ENCODE data around the gene HNRNPA1L2. TPM values are rescaled to one million over a fixed set of nuclear protein-coding genes. Genes with fewer than 3 reads are reported as not detected.

HNRNPA1L2 gene
- total and polyA plus RNA-seq, 10 of the 15 experiments (the other 5 are each of a cell fraction or from before 2014, with no cell fraction given) = 3.3 to 12.0 (median 7.8) TPM

GRCh38 chr13:52652196-52652979 is 10.2 kb downstream of the HNRNPA1L2 start, which contains the start of gene SUGT1:
Gene SUGT1, plus strand, starts transcription at chr13:52652836. Its CDS starts 85 bp downstream, at chr13:52652921.
- ChIA-PET POLR2A (interaction anchor here (0.6 to 3.1 kb wide), 12 partner anchors 13 to 1212 kb away, joined by 3 to 19 read pairs (median 5); no protein-coding TSS in a partner anchor), CTCF (interaction anchor here (0.7 to 3.4 kb wide), 19 partner anchors 11 to 315 kb away, joined by 3 to 39 read pairs (median 5); partner anchors contain the start of gene VPS36), RAD21 (ENCODE audit: unreplicated experiment) (interaction anchor here (1.0 to 4.2 kb wide), 16 partner anchors 10 to 499 kb away, joined by 3 to 33 read pairs (median 6); no protein-coding TSS in a partner anchor), SMC1A (ENCODE audit: uncharacterized antibody, unreplicated experiment) (interaction anchor here (0.8 to 4.2 kb wide), 18 partner anchors 11 to 196 kb away, joined by 3 to 41 read pairs (median 4); no protein-coding TSS in a partner anchor)
- FAIRE-seq (peak; percentile 88), ATAC-seq (peak; percentile 96), DNase-seq (ENCODE audit: low read depth, low spot score) (peak; percentile 92)
- peak within 1 kb of the TSS; percentile 94 for H3K27ac ChIP-seq (ENCODE audit: control insufficient read depth, insufficient read depth)
- no TSS peak for BruUV-seq (replicated peaks)
- peak within 1 kb of the TSS; percentile 88 for H2AFZ ChIP-seq (ENCODE audit: control insufficient read depth, low read depth, low read length)
- in situ Hi-C loops (cut with MboI) (loop anchor here (10.0 kb wide), 1 partner anchor 198 kb away; the partner anchor contains the start of genes CKAP2 and VPS36), intact Hi-C loops (cut with micrococcal nuclease; ENCODE audit: unreplicated experiment) (loop anchor here (1.0 to 5.0 kb wide), 2 partner anchors 35 to 200 kb away; partner anchors contain the start of gene VPS36)
- H3K79me2 ChIP-seq (ENCODE audit: control insufficient read depth, insufficient read depth, low read length) = peaks cover 61% of the 10 kb centered on the region
- H3K4me3 ChIP-seq = peak within 1 kb of the TSS; percentile 79
- H3K36me3 ChIP-seq (ENCODE audit: control insufficient read depth in 2 of 2, insufficient read depth in 2 of 2, low read length in 1 of 2) = peaks cover 0 to 8% of the 10 kb centered on the region in 2 experiments; a peak in 1 of 4 replicates
- H3K4me1 ChIP-seq (ENCODE audit: control insufficient read depth, insufficient read depth, low read length) = no peaks in the 10 kb centered on the region; the same call in 1 of the 2 replicates
- WGBS (ENCODE audit: insufficient coverage, insufficient replicate concordance, low lambda C conversion rate, missing lambda C conversion rate) = under 1% methylated on average over 58 of the region's 61 CpGs
- no peaks in the 10 kb centered on the region for H3K27me3 ChIP-seq (replicated peaks in 1 of 2; ENCODE audit: control insufficient read depth in 2 of 2, insufficient read depth in 2 of 2, low read length in 1 of 2)
- peak within 1 kb of the TSS; percentile 89 for H3K9ac ChIP-seq (ENCODE audit: control insufficient read depth, insufficient read depth, low read length)
- H4K20me1 ChIP-seq (ENCODE audit: control insufficient read depth, insufficient read depth) = no peaks in the 10 kb centered on the region
- H3K4me2 ChIP-seq (ENCODE audit: control insufficient read depth, insufficient read depth) = peak within 1 kb of the TSS; percentile 90
- H3K9me3 ChIP-seq (replicated peaks; ENCODE audit: control insufficient read depth, insufficient read depth, low read length) = no peaks in the 10 kb centered on the region
- TF ChIP-seq ZBTB40 (IDR thresholded peaks at IDR 0.05; ENCODE audit: borderline replicate concordance) (peak; percentile 93), CHD1 (IDR thresholded peaks at IDR 0.05; ENCODE audit: low read depth, low read length) (peak; percentile 62), HSF1 (IDR thresholded peaks at IDR 0.05; ENCODE audit: low read depth, low read length) (peak; percentile 89), MTA2 (IDR thresholded peaks at IDR 0.05; ENCODE audit: low read depth) (peak; percentile 3; the same call in 1 of the 2 replicates), POLR2AphosphoS5 (IDR thresholded peaks at IDR 0.05; ENCODE audit: low read length) (peak; percentile 94), CBFB (IDR thresholded peaks at IDR 0.05; ENCODE audit: low read depth) (peak; percentile 80; the same call in 1 of the 2 replicates), HCFC1 (IDR thresholded peaks at IDR 0.05; ENCODE audit: low read length) (peak; percentile 75), TCF3 (IDR thresholded peaks at IDR 0.05; ENCODE audit: borderline replicate concordance, insufficient read depth, low read depth, low read length) (peak; percentile 72; the same call in 1 of the 2 replicates), MYC (IDR thresholded peaks at IDR 0.05; ENCODE audit: insufficient read depth, insufficient read length, insufficient replicate concordance, low read length, severe bottlenecking) (peak; percentile 80), ESRRA (IDR thresholded peaks at IDR 0.05; ENCODE audit: low read length) (0 out of 2 replicates have a peak, but pooled peaks have one; percentile 62), ASH2L (IDR thresholded peaks at IDR 0.05; ENCODE audit: borderline replicate concordance, low read depth) (no peak), CHD4 (IDR thresholded peaks at IDR 0.05) (no peak), JUND (IDR thresholded peaks at IDR 0.05; ENCODE audit: low read depth, low read length) (peak; percentile 49; the same call in 1 of the 2 replicates), SIN3A (IDR thresholded peaks at IDR 0.05; ENCODE audit: low read depth, low read length) (peak; percentile 79), SMAD1 (IDR thresholded peaks at IDR 0.05; ENCODE audit: low read depth, partially characterized antibody) (peak; percentile 30), SIX5 (IDR thresholded peaks at IDR 0.05; ENCODE audit: low read depth, low read length, severe bottlenecking) (peak; percentile 45), CBX5 (IDR thresholded peaks at IDR 0.05; ENCODE audit: low read depth) (peak; percentile 97)

Measured in GM12878 (cell line).